ENCODE measurements around the gene EPHA8. TPM values are rescaled to one million over a fixed set of nuclear protein-coding genes. Genes with fewer than 3 reads are reported as not detected.

Gene EPHA8
- total RNA-seq, 3 donors from 2014 or later (not counting 1 experiment from before 2014, with no cell fraction given): not detected

GRCh38 chr1:22547186-22547817 is 16.0 kb upstream of the EPHA8 start:
- ATAC-seq (no peak), DNase-seq (no peak)
- no peaks in the 10 kb centered on the region for H3K27me3 ChIP-seq (ENCODE audit: control insufficient read depth, insufficient read depth, low read length)
- Mint-ChIP-seq H3K9me3 (no peaks in the 10 kb centered on the region), H3K4me1 (no peaks in the 10 kb centered on the region), H3K4me3 (no peak overlapping the region), H3K27ac (no peak overlapping the region), H3K27me3 (ENCODE audit: low read depth in 2 of 2) (peaks cover 7 to 17% of the 10 kb centered on the region in 2 donors), H3K36me3 (no peaks in the 10 kb centered on the region)
- H3K27ac ChIP-seq (ENCODE audit: low read length): no peak overlapping the region
- no peak for TF ChIP-seq CTCF (IDR thresholded peaks at IDR 0.05)
- no peaks in the 10 kb centered on the region for H3K36me3 ChIP-seq (ENCODE audit: control insufficient read depth, insufficient read depth, low read length)
- 68% methylated on average over 6 of the region's 6 CpGs for WGBS (ENCODE audit: insufficient coverage)
- no peaks in the 10 kb centered on the region for H3K9me3 ChIP-seq (ENCODE audit: control insufficient read depth, insufficient read depth, low read length)
- no peaks in the 10 kb centered on the region for H3K4me1 ChIP-seq (ENCODE audit: control insufficient read depth, insufficient read depth, low read length)
- intact Hi-C loops (cut with micrococcal nuclease): no loop called here
- H3K4me3 ChIP-seq (ENCODE audit: low read length): no peak overlapping the region

GRCh38 chr1:22547818-22548462 is 15.3 kb upstream of the EPHA8 start:
- peaks cover 7 to 20% of the 10 kb centered on the region in 2 donors for H3K27me3 Mint-ChIP-seq (ENCODE audit: low read depth in 2 of 2)
- no peak overlapping the region for H3K4me3 ChIP-seq (ENCODE audit: low read length)
- H3K9me3 Mint-ChIP-seq: no peaks in the 10 kb centered on the region
- H3K27me3 ChIP-seq (ENCODE audit: control insufficient read depth, insufficient read depth, low read length): no peaks in the 10 kb centered on the region
- no peak for DNase-seq
- no peaks in the 10 kb centered on the region for H3K4me1 ChIP-seq (ENCODE audit: control insufficient read depth, insufficient read depth, low read length)
- no peak overlapping the region for H3K27ac Mint-ChIP-seq
- H3K9me3 ChIP-seq (ENCODE audit: control insufficient read depth, insufficient read depth, low read length): no peaks in the 10 kb centered on the region
- 15% methylated on average over 11 of the region's 12 CpGs for WGBS (ENCODE audit: insufficient coverage)
- ATAC-seq: no peak
- H3K36me3 ChIP-seq (ENCODE audit: control insufficient read depth, insufficient read depth, low read length): no peaks in the 10 kb centered on the region
- H3K4me1 Mint-ChIP-seq: no peaks in the 10 kb centered on the region
- H3K27ac ChIP-seq (ENCODE audit: low read length): no peak overlapping the region
- H3K4me3 Mint-ChIP-seq: no peak overlapping the region
- no peaks in the 10 kb centered on the region for H3K36me3 Mint-ChIP-seq
- TF ChIP-seq CTCF (IDR thresholded peaks at IDR 0.05): no peak
- intact Hi-C loops (cut with micrococcal nuclease): no loop called here

GRCh38 chr1:22550021-22550420 is 13.3 kb upstream of the EPHA8 start:
- Mint-ChIP-seq H3K9me3 (no peaks in the 10 kb centered on the region), H3K4me1 (peaks cover 0 to 3% of the 10 kb centered on the region in 2 donors), H3K36me3 (no peaks in the 10 kb centered on the region), H3K4me3 (no peak overlapping the region), H3K27me3 (ENCODE audit: low read depth in 2 of 2) (peaks cover 7 to 25% of the 10 kb centered on the region in 2 donors), H3K27ac (no peak overlapping the region)
- no peak for DNase-seq
- intact Hi-C loops (cut with micrococcal nuclease): no loop called here
- Histone ChIP-seq H3K36me3 (ENCODE audit: control insufficient read depth, insufficient read depth, low read length) (no peaks in the 10 kb centered on the region), H3K4me3 (ENCODE audit: low read length) (no peak overlapping the region), H3K9me3 (ENCODE audit: control insufficient read depth, insufficient read depth, low read length) (no peaks in the 10 kb centered on the region), H3K27me3 (ENCODE audit: control insufficient read depth, insufficient read depth, low read length) (no peaks in the 10 kb centered on the region), H3K4me1 (ENCODE audit: control insufficient read depth, insufficient read depth, low read length) (no peaks in the 10 kb centered on the region), H3K27ac (ENCODE audit: low read length) (no peak overlapping the region)
- 89% methylated on average over 11 of the region's 11 CpGs for WGBS (ENCODE audit: insufficient coverage)
- ATAC-seq: no peak
- TF ChIP-seq CTCF (IDR thresholded peaks at IDR 0.05): no peak
